Calu3 (cell line): ENCODE measurements around the gene TSPAN9. TPM values are rescaled to one million over a fixed set of nuclear protein-coding genes. Genes with fewer than 3 reads are reported as not detected.

ENCODE experiments used
- BruUV-seq: library from RNA; stranded (reverse); fragments of 400-500 nt; replicated peaks from 2 replicates; lab custom pipeline; 2021; lab: Mats Ljungman, UMichigan
- CTCF ChIA-PET: fragments of 300-600 bp; sonication (Branson Sonifier 250); formaldehyde crosslinking; loops from one replicate; lab custom pipeline; 2022; ENCODE audit warnings: antibody characterized with exemption; lab: Charles Lee
- DNase-seq: peaks from one replicate; pipeline ENCODE4 v3.0.0; 2022
- H3K27ac Mint-ChIP-seq: one replicate; pipeline ENCODE4 v1.8.0; 2022; ENCODE audit warnings: mixed read lengths; ENCODE audit not compliant: unreplicated experiment
- H3K27me3 Mint-ChIP-seq: one replicate; pipeline ENCODE4 v1.8.0; 2022; ENCODE audit warnings: mixed read lengths; ENCODE audit not compliant: unreplicated experiment
- H3K36me3 Mint-ChIP-seq: one replicate; pipeline ENCODE4 v1.8.0; 2022; ENCODE audit warnings: mild to moderate bottlenecking, moderate library complexity, mixed read lengths; ENCODE audit not compliant: insufficient read depth, unreplicated experiment
- H3K4me1 Mint-ChIP-seq: one replicate; pipeline ENCODE4 v1.8.0; 2022; ENCODE audit warnings: mild to moderate bottlenecking, low read depth, mixed read lengths; ENCODE audit not compliant: unreplicated experiment
- H3K4me3 Mint-ChIP-seq: one replicate; pipeline ENCODE4 v1.8.0; 2022; ENCODE audit warnings: mild to moderate bottlenecking, low read depth, moderate library complexity, mixed read lengths; ENCODE audit not compliant: unreplicated experiment
- H3K9me3 Mint-ChIP-seq: one replicate; pipeline ENCODE4 v1.8.0; 2022; ENCODE audit warnings: low read depth, mixed read lengths; ENCODE audit not compliant: unreplicated experiment
- CTCF ChIP-seq: fragments of 200-600 bp; IDR thresholded peaks from one replicate; pipeline ENCODE4 v1.8.0; 2022; ENCODE audit warnings: antibody characterized with exemption; ENCODE audit not compliant: unreplicated experiment
- intact Hi-C: fragments of 100-400 bp; cut with micrococcal nuclease; formaldehyde crosslinking; loops from one replicate; pipeline ENCODE4 v1.10.0; 2022; ENCODE audit not compliant: unreplicated experiment
- total RNA-seq: library from RNA; stranded (reverse); gene quantifications from 2 replicates; pipeline ENCODE4 v1.2.3, GENCODE V29; 2022

Gene TSPAN9
- total RNA-seq, 1 experiment from 2014 or later: 6.0 TPM

DNA sequence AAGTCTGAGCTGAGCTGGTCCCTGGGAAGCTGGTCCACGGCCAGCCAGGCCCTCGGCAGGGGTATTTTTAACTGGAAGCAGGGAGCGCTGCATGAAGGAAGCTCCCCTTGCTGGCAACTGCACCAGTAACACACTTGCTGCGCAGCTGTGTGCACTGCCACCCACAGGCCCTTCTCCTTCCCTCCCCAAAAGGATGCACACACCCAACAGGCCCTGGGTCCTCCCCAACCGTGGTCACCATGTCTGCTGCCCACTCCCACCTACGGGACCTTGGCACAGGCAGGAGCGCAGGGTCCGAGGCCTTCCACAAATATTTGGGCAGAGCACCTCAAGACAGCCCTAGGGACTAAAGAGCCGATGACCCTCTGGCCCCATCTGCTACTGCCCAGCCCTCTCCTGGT, 256.8 kb downstream of the TSPAN9 start:
- intact Hi-C loops: no loop called here
- Mint-ChIP-seq H3K9me3 (no peaks in the 10 kb centered on the region), H3K27ac (no peak overlapping the region), H3K36me3 (no peaks in the 10 kb centered on the region), H3K4me1 (no peaks in the 10 kb centered on the region), H3K4me3 (no peak overlapping the region), H3K27me3 (peaks cover 95% of the 10 kb centered on the region)
- CTCF ChIA-PET: interaction anchor here (1.2 to 1.4 kb wide), 2 partner anchors 8 to 16 kb away, joined by 3 read pairs; no protein-coding TSS in a partner anchor
- DNase-seq: no peak
- BruUV-seq: no TSS peak
- TF ChIP-seq CTCF: no peak

- Mint-ChIP-seq H3K36me3 (no peaks in the 10 kb centered on the region), H3K9me3 (no peaks in the 10 kb centered on the region), H3K27me3 (peaks cover 85% of the 10 kb centered on the region), H3K27ac (no peak overlapping the region), H3K4me1 (no peaks in the 10 kb centered on the region), H3K4me3 (no peak overlapping the region)
- no peak for TF ChIP-seq CTCF
- intact Hi-C loops: no loop called here
- DNase-seq: no peak
- CTCF ChIA-PET: no interaction called here
- BruUV-seq: no TSS peak
These were observed 257.9 kb downstream of the TSPAN9 start for GRCh38 chr12:3335078-3335487.

Other genes starting within 250 kb of the TSPAN9 start
- not detected in 2 replicates for gene NRIP2, start 242.3 kb upstream of the TSPAN9 start, total RNA-seq
- gene TEX52, start 220.3 kb upstream of the TSPAN9 start, total RNA-seq: not detected in 2 replicates
- gene FOXM1, start 200.2 kb upstream of the TSPAN9 start, total RNA-seq: 85.8 and 103 TPM in 2 replicates
- gene RHNO1, start 200.2 kb upstream of the TSPAN9 start, total RNA-seq: 55.6 and 64.8 TPM in 2 replicates
- gene TULP3, start 186.5 kb upstream of the TSPAN9 start, total RNA-seq: 19.7 and 21.6 TPM in 2 replicates
- gene TEAD4, start 118.0 kb upstream of the TSPAN9 start, total RNA-seq: 33.0 and 34.2 TPM in 2 replicates